ENCODE data around the gene KLHL8. TPM values are rescaled to one million over a fixed set of nuclear protein-coding genes. Genes with fewer than 3 reads are reported as not detected.
"Not testable (repeated sequence)": the region's sequence is repeated elsewhere in the genome, so short reads cannot be mapped to it uniquely, and the experiment has no call there.

The KLHL8 gene
- total RNA-seq, 1 experiment from 2014 or later, result 6.5 TPM

GRCh38 chr4:87179751-87180150 lies 40.7 kb downstream of the KLHL8 start:
- peak; percentile 74 for DNase-seq (ENCODE audit: low read depth)

GRCh38 chr4:87174672-87175071 lies 45.7 kb downstream of the KLHL8 start:
- DNase-seq (ENCODE audit: low read depth), result no peak

GRCh38 chr4:87171944-87172343 lies 48.5 kb downstream of the KLHL8 start:
- DNase-seq (ENCODE audit: low read depth), result no peak

GRCh38 chr4:87166296-87166854 lies 54.0 kb downstream of the KLHL8 start:
- no peak for DNase-seq (ENCODE audit: low read depth)

- no peak for DNase-seq (ENCODE audit: low read depth)
Observed at GRCh38 chr4:87165892-87166291, 54.5 kb downstream of the KLHL8 start.

GRCh38 chr4:87153078-87153870 lies 67.1 kb downstream of the KLHL8 start:
- peak; percentile 42 for DNase-seq (ENCODE audit: low read depth)

GRCh38 chr4:87152310-87153041 lies 67.9 kb downstream of the KLHL8 start:
- no peak for DNase-seq (ENCODE audit: low read depth)

- DNase-seq (ENCODE audit: low read depth), result no peak
Observed at GRCh38 chr4:87151730-87152129, 68.7 kb downstream of the KLHL8 start.

- peak; percentile 67 for DNase-seq (ENCODE audit: low read depth)
Observed at GRCh38 chr4:87150498-87151261, 69.7 kb downstream of the KLHL8 start.

- no peak for DNase-seq (ENCODE audit: low read depth)
Observed at GRCh38 chr4:87147116-87147515, 73.3 kb downstream of the KLHL8 start.

GRCh38 chr4:87145934-87146333 lies 74.5 kb downstream of the KLHL8 start:
- not testable (repeated sequence) for DNase-seq (ENCODE audit: low read depth)

- DNase-seq (ENCODE audit: low read depth), result no peak
Observed at GRCh38 chr4:87144356-87144755, 76.1 kb downstream of the KLHL8 start.

GRCh38 chr4:87141428-87141827 lies 79.0 kb downstream of the KLHL8 start:
- no peak for DNase-seq (ENCODE audit: low read depth)

- no peak for DNase-seq (ENCODE audit: low read depth)
Observed at GRCh38 chr4:87134122-87134521, 86.3 kb downstream of the KLHL8 start.

GRCh38 chr4:87133183-87133582 lies 87.2 kb downstream of the KLHL8 start:
- no peak for DNase-seq (ENCODE audit: low read depth)

GRCh38 chr4:87132035-87132434 lies 88.4 kb downstream of the KLHL8 start:
- DNase-seq (ENCODE audit: low read depth), result no peak

- DNase-seq (ENCODE audit: low read depth), result no peak
Observed at GRCh38 chr4:87130985-87131703, 89.3 kb downstream of the KLHL8 start.

- no peak for DNase-seq (ENCODE audit: low read depth)
Observed at GRCh38 chr4:87129681-87130080, 90.7 kb downstream of the KLHL8 start.

- no peak for DNase-seq (ENCODE audit: low read depth)
Observed at GRCh38 chr4:87128006-87128705, 92.3 kb downstream of the KLHL8 start.

GRCh38 chr4:87126056-87126455 lies 94.4 kb downstream of the KLHL8 start:
- no peak for DNase-seq (ENCODE audit: low read depth)

- DNase-seq (ENCODE audit: low read depth), result no peak
Observed at GRCh38 chr4:87122252-87122651, 98.2 kb downstream of the KLHL8 start.

Data from M059J (cell line).